ENCODE data around the gene SMCHD1.

- TF ChIP-seq CTCF (conservative IDR thresholded peaks at IDR 0.05; ENCODE audit: low read depth in 2 of 2) (no peak), POLR2AphosphoS5 (IDR thresholded peaks at IDR 0.05; ENCODE audit: low read depth) (no peak), EZH2phosphoT487 (IDR thresholded peaks at IDR 0.05; ENCODE audit: unreplicated experiment) (no peak), EZH2 (IDR thresholded peaks at IDR 0.05; ENCODE audit: low read depth, unreplicated experiment) (no peak), CREB1 (CRISPR knock-in tag; IDR thresholded peaks at IDR 0.05; ENCODE audit: low read depth) (no peak), NANOG (IDR thresholded peaks at IDR 0.05; ENCODE audit: borderline replicate concordance) (no peak), REST (IDR thresholded peaks at IDR 0.05; ENCODE audit: unreplicated experiment) (no peak), ZNF462 (CRISPR knock-in tag; IDR thresholded peaks at IDR 0.05) (no peak)
Measured at GRCh38 chr18:2656237-2656980, 883 bp downstream of the SMCHD1 start.
